OCI-LY7 (cell line): ENCODE data around the gene PLCZ1. TPM values are rescaled to one million over a fixed set of nuclear protein-coding genes. Genes with fewer than 3 reads are reported as not detected.

ENCODE experiments used
- BruUV-seq: library from RNA; stranded (reverse); fragments of 400-500 nt; replicated peaks from 2 replicates; lab custom pipeline; 2021; lab: Mats Ljungman, UMichigan
- CTCF ChIA-PET: fragments of 300-600 bp; sonication (Branson Sonifier 250); formaldehyde crosslinking; loops from one replicate; lab custom pipeline; 2022; ENCODE audit warnings: antibody characterized with exemption; ENCODE audit not compliant: unreplicated experiment; lab: Charles Lee
- POLR2A ChIA-PET: fragments of 300-600 bp; sonication (Branson Sonifier 250); formaldehyde crosslinking; loops from one replicate; lab custom pipeline; 2022; ENCODE audit warnings: antibody characterized with exemption; lab: Charles Lee
- DNase-seq: peaks from one replicate; pipeline ENCODE4 v3.0.0-alpha.2; 2015; ENCODE audit warnings: low spot score
- H2AFZ ChIP-seq: fragments of 200-600 bp; sonication (generic), shearing (Covaris generic); 2 replicates; pipeline ENCODE4 v1.6.1; 2014; ENCODE audit warnings: mild to moderate bottlenecking, antibody characterized with exemption, low read length, moderate library complexity
- H3K27ac ChIP-seq: fragments of 200-600 bp; sonication (generic); 2 replicates; pipeline ENCODE4 v1.5.1; 2014; ENCODE audit warnings: mixed run types, low read depth, mild to moderate bottlenecking, moderate library complexity, low read length, inconsistent platforms; ENCODE audit not compliant: poor library complexity, severe bottlenecking
- H3K36me3 ChIP-seq: fragments of 200-600 bp; sonication (generic); 2 replicates; pipeline ENCODE4 v1.6.1; 2014; ENCODE audit warnings: mild to moderate bottlenecking, antibody characterized with exemption, low read length, moderate library complexity, mixed read lengths; ENCODE audit not compliant: insufficient read depth
- H3K4me1 ChIP-seq: fragments of 200-600 bp; sonication (generic); 2 replicates; pipeline ENCODE4 v1.5.1; 2014; ENCODE audit warnings: mild to moderate bottlenecking, low read length; ENCODE audit not compliant: insufficient read depth, poor library complexity, severe bottlenecking
- H3K4me2 ChIP-seq: fragments of 200-600 bp; sonication (generic); 2 replicates; pipeline ENCODE4 v1.6.1; 2014; ENCODE audit warnings: mild to moderate bottlenecking, low read length
- H3K4me3 ChIP-seq: fragments of 200-600 bp; sonication (generic); 2 replicates; pipeline ENCODE4 v1.5.1; 2014; ENCODE audit warnings: mild to moderate bottlenecking, low read depth, low read length; ENCODE audit not compliant: poor library complexity, severe bottlenecking
- H3K79me2 ChIP-seq: fragments of 200-600 bp; sonication (generic); 2 replicates; pipeline ENCODE4 v1.6.1; 2016; ENCODE audit warnings: low read depth, mild to moderate bottlenecking, low read length, moderate library complexity, mixed read lengths; ENCODE audit not compliant: insufficient read depth
- H3K9me2 ChIP-seq: fragments of 200-600 bp; sonication (generic); 2 replicates; pipeline ENCODE4 v1.6.1; 2016; ENCODE audit warnings: mild to moderate bottlenecking, low read length, mixed read lengths; ENCODE audit not compliant: insufficient read depth
- H3K9me3 ChIP-seq: fragments of 200-600 bp; sonication (generic); 2 replicates; pipeline ENCODE4 v1.6.1; 2014; ENCODE audit warnings: mild to moderate bottlenecking, mixed run types, low read length, mixed read lengths
- H4K20me1 ChIP-seq: fragments of 200-600 bp; sonication (generic); 2 replicates; pipeline ENCODE4 v1.6.1; 2014; ENCODE audit warnings: mild to moderate bottlenecking, antibody characterized with exemption, low read length, moderate library complexity, mixed read lengths; ENCODE audit not compliant: insufficient read depth
- EZH2phosphoT487 ChIP-seq: fragments of 200-600 bp; sonication (generic); IDR thresholded peaks from 2 replicates; pipeline ENCODE4 v1.6.1; 2018; ENCODE audit warnings: low read depth, borderline replicate concordance, mild to moderate bottlenecking, mixed run types, antibody characterized with exemption, low read length, moderate library complexity, mixed read lengths
- intact Hi-C: fragments of 100-400 bp; cut with micrococcal nuclease; formaldehyde crosslinking; loops from one replicate; pipeline ENCODE4 v1.10.0; 2022; ENCODE audit not compliant: unreplicated experiment
- total RNA-seq, 2 experiments: library from RNA; depleted of rRNA in 1 of 2; stranded (reverse); fragments of >200 nt in 1 of 2; shearing (Covaris generic) in 1 of 2; gene quantifications; 2 replicates each; pipeline ENCODE4 v1.2.3, GENCODE V29; 2014 to 2022
- TF ChIP-seq, protein P1 (sequence below): fragments of 200-600 bp; sonication (generic); conservative IDR thresholded peaks from 2 replicates; pipeline ENCODE4 v1.5.1; 2014; ENCODE audit warnings: mild to moderate bottlenecking, antibody characterized with exemption, low read length, moderate library complexity, mixed read lengths

PLCZ1 gene
- total RNA-seq, 2 experiments from 2014 or later = not detected

DNA sequence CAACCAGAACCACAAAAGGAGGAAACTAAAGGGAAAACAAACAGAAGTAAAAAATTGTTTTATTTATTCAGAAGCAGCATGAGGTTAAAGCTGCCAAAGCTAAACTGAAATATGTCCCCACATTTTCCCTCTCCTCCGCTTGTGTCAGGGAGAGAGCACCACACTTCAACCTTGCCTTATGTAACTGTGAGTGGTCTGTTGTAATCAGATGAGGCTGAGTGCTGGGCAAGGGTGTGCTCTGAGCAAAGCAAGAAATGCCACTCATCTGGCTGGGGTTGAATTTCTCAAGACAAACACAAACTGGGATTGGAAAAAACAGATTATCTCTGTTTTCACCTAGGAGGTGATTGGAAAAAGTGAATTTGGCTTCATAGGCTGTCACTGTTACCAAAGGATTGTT, 12.3 kb upstream of the PLCZ1 start:
- intact Hi-C loops = no loop called here
- H3K27ac ChIP-seq = no peak overlapping the region

DNA sequence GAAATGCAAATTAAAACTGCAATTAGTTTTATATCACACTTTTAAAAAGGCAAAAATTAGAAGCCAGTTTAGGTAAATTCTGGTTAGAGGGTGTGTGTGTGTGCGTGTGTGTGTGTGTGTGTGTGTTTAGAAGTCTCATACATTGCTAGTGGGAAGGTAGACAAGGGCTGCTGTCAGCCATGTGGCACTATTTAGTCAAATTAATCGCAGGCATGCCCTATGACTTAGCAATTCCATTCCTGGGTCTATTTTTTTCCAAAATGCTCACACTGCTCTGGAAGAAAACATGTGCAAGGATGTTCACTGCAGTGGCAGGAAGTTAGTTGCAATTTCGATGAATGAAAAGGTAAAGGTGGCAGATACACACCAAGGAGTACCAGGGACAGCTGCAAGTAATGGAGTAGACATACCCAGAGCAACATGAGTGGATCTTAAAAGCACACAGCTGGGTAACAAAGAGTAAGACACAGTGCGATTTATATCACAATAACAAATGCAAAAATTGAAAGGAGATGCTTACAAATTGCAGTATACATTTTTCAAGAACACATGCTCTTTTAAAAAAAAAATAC, 11.7 kb upstream of the PLCZ1 start:
- Histone ChIP-seq H2AFZ (no peak overlapping the region), H3K9me2 (no peaks in the 10 kb centered on the region), H4K20me1 (no peaks in the 10 kb centered on the region), H3K4me3 (no peak overlapping the region), H3K4me2 (no peak overlapping the region), H3K4me1 (no peaks in the 10 kb centered on the region), H3K27ac (no peak overlapping the region), H3K9me3 (no peaks in the 10 kb centered on the region), H3K36me3 (no peaks in the 10 kb centered on the region), H3K79me2 (no peaks in the 10 kb centered on the region)
- POLR2A ChIA-PET = no interaction called here
- CTCF ChIA-PET = no interaction called here
- TF ChIP-seq, protein P1, sequence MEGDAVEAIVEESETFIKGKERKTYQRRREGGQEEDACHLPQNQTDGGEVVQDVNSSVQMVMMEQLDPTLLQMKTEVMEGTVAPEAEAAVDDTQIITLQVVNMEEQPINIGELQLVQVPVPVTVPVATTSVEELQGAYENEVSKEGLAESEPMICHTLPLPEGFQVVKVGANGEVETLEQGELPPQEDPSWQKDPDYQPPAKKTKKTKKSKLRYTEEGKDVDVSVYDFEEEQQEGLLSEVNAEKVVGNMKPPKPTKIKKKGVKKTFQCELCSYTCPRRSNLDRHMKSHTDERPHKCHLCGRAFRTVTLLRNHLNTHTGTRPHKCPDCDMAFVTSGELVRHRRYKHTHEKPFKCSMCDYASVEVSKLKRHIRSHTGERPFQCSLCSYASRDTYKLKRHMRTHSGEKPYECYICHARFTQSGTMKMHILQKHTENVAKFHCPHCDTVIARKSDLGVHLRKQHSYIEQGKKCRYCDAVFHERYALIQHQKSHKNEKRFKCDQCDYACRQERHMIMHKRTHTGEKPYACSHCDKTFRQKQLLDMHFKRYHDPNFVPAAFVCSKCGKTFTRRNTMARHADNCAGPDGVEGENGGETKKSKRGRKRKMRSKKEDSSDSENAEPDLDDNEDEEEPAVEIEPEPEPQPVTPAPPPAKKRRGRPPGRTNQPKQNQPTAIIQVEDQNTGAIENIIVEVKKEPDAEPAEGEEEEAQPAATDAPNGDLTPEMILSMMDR = no peak
- TF ChIP-seq EZH2phosphoT487 = no peak
- no peak for DNase-seq
- BruUV-seq = no TSS peak
- intact Hi-C loops = no loop called here

More for the DNA sequence above, 12.3 kb upstream of the PLCZ1 start:
- H3K4me1 ChIP-seq = no peaks in the 10 kb centered on the region
- no peak overlapping the region for H2AFZ ChIP-seq
- H3K36me3 ChIP-seq = no peaks in the 10 kb centered on the region
- no peak for DNase-seq
- no peaks in the 10 kb centered on the region for H3K9me2 ChIP-seq
- H3K9me3 ChIP-seq = no peaks in the 10 kb centered on the region
- H4K20me1 ChIP-seq = no peaks in the 10 kb centered on the region
- ChIA-PET POLR2A (no interaction called here), CTCF (no interaction called here)
- no TSS peak for BruUV-seq
- TF ChIP-seq, protein P1 = no peak
- TF ChIP-seq EZH2phosphoT487 = no peak
- H3K4me2 ChIP-seq = no peak overlapping the region
- H3K4me3 ChIP-seq = no peak overlapping the region
- H3K79me2 ChIP-seq = no peaks in the 10 kb centered on the region

DNA sequence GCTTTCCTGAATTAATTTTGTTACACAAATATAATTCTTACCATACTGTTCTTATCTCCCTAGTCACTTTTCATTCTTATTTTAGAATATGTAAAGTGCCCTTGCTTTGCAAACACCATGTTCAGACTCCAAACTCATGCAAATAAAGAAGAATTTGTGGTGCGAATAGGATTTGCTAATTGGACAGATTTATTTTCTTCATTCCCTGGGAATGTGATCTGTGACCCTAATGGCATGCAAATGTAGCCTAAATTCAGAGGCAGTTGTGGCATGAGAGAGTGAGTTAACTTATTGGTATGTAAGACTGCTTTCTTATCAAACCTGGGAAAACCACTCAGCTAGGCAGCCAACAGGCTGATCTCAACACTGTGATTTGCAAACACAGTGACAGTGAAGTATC, 10.1 kb upstream of the PLCZ1 start:
- Histone ChIP-seq H3K4me1 (no peaks in the 10 kb centered on the region), H3K4me2 (no peak overlapping the region), H3K9me3 (no peaks in the 10 kb centered on the region), H3K27ac (no peak overlapping the region), H3K9me2 (no peaks in the 10 kb centered on the region), H3K36me3 (no peaks in the 10 kb centered on the region), H2AFZ (no peak overlapping the region), H4K20me1 (no peaks in the 10 kb centered on the region), H3K4me3 (no peak overlapping the region), H3K79me2 (no peaks in the 10 kb centered on the region)
- POLR2A ChIA-PET = interaction anchor here (0.6 kb wide), 1 partner anchor 1650 kb away, joined by 3 read pairs; no protein-coding TSS in a partner anchor
- TF ChIP-seq, protein P1 = no peak
- TF ChIP-seq EZH2phosphoT487 = no peak
- DNase-seq = no peak
- CTCF ChIA-PET = no interaction called here
- BruUV-seq = no TSS peak
- intact Hi-C loops = no loop called here
